ENCODE data around the gene C1orf141.
"Not testable (repeated sequence)": the region's sequence is repeated elsewhere in the genome, so short reads cannot be mapped to it uniquely, and the experiment has no call there.

The C1orf141 gene

DNA sequence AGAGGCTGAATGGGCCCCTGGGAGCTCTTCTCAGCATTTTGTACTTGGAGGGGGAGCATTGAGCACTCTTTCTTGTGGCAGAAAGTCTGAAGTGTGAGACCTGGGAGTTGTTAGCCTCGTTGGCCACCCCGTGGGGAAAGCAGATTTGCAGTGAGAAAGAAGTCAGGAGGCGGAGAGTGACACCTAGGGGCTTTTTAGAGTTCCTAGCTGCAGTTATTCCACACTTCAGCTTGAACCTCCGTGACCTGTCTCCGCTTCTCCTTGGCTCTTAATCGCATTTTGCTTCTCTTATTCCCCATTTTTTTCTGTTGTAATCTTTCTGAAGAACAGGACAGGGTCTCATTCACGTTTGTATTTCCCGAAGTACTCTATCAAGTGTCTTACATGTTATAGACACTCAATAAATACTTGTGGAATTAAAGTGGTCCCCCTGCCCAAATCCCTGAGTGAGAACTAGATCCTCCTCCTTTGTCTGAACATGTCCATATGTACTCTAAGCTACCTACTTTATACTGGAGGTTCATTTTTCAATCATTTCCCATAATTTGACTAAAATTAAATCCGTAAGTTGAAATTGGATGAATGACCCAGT, 14.5 kb upstream of the C1orf141 start:
- DNase-seq (ENCODE audit: low spot score in 2 of 2) (no peak), ATAC-seq (peak; percentile 88)
- H3K4me1 Mint-ChIP-seq, result peaks cover 43% of the 10 kb centered on the region
- H3K36me3 Mint-ChIP-seq, result no peaks in the 10 kb centered on the region
- H3K27ac Mint-ChIP-seq, result no peak overlapping the region
- H3K9me3 Mint-ChIP-seq, result no peaks in the 10 kb centered on the region
- H3K4me3 Mint-ChIP-seq, result no peak overlapping the region

DNA sequence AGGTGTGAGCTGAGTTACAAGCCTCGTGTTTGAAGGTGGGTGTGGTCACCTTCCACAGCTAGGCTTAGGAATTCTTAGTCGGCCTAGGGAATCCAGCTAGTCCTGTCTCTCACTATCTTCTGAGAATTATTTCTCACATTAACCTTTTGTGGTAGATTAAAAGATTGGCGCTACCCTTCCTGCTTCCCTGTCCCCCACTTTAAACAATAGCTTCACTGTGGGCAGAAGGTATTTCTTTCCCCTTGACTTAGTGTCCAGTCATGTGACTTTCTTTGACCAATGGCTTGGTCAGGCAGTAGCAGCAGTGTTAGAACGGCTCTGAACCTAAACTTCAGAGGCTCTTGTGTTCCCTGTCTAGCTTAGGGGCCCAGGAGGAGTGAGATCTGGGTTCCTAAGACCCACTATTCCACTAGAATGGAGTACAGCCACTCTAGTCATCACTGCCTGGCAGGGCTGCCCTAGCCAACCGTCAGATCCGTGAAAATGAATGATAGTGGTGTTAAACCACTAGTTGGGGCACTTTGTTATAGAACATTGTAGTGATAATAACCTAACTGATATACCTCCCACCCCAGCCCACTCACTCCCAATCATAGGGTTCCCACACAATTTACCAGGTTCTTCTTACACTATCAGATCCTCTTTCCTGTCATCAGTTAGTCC, 13.9 kb upstream of the C1orf141 start:
- no peaks in the 10 kb centered on the region for H3K36me3 Mint-ChIP-seq
- no peak overlapping the region for H3K27ac Mint-ChIP-seq
- H3K9me3 Mint-ChIP-seq, result no peaks in the 10 kb centered on the region
- peaks cover 47% of the 10 kb centered on the region for H3K4me1 Mint-ChIP-seq
- DNase-seq (ENCODE audit: low spot score in 2 of 2) (no peak), ATAC-seq (peak; percentile 53)
- H3K4me3 Mint-ChIP-seq, result no peak overlapping the region

- DNase-seq (ENCODE audit: low spot score in 2 of 2); ATAC-seq; H3K9me3 Mint-ChIP-seq; H3K36me3 Mint-ChIP-seq; H3K4me3 Mint-ChIP-seq: not testable (repeated sequence)
- H3K27ac Mint-ChIP-seq, result peak overlapping the region; percentile 66
- H3K4me1 Mint-ChIP-seq, result peaks cover 53% of the 10 kb centered on the region
These were observed 13.2 kb upstream of the C1orf141 start for GRCh38 chr1:67147973-67148372.

- Mint-ChIP-seq H3K9me3 (no peaks in the 10 kb centered on the region), H3K27ac (peak overlapping the region; percentile 73), H3K4me3 (no peak overlapping the region), H3K36me3 (no peaks in the 10 kb centered on the region), H3K4me1 (peaks cover 52% of the 10 kb centered on the region)
- no peak for DNase-seq (ENCODE audit: low spot score in 2 of 2)
- ATAC-seq, result no peak
These were observed 11.8 kb upstream of the C1orf141 start for GRCh38 chr1:67146539-67146938.

GRCh38 chr1:67146101-67146500, 11.3 kb upstream of the C1orf141 start:
- H3K9me3 Mint-ChIP-seq, result no peaks in the 10 kb centered on the region
- peak overlapping the region; percentile 73 for H3K27ac Mint-ChIP-seq
- no peaks in the 10 kb centered on the region for H3K36me3 Mint-ChIP-seq
- peak; percentile 64 for ATAC-seq
- H3K4me3 Mint-ChIP-seq, result no peak overlapping the region
- H3K4me1 Mint-ChIP-seq, result peaks cover 48% of the 10 kb centered on the region
- DNase-seq (ENCODE audit: low spot score in 2 of 2), result no peak

DNA sequence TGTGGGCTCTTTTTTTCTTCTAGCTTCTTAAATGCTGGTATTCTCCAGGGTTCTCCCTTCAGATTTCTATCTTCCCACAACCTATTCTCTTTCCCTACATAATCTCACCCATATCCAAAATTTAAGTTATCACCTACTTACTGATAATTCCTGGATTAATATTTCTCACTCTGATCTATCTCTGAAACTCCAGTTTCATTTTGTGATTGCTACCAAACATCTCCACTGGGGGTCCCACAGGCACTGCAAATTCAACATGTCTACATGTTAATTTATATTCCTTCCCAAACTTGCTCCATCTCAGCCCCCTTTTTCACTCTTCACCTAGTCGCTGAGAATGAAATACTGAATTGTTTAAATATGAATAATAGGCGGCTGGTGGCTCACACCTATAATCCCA, 9.9 kb upstream of the C1orf141 start:
- no peak for ATAC-seq
- Mint-ChIP-seq H3K4me3 (peak overlapping the region; percentile 5), H3K9me3 (no peaks in the 10 kb centered on the region), H3K4me1 (peaks cover 44% of the 10 kb centered on the region), H3K27ac (no peak overlapping the region), H3K36me3 (no peaks in the 10 kb centered on the region)
- DNase-seq (ENCODE audit: low spot score in 2 of 2), result no peak

DNA sequence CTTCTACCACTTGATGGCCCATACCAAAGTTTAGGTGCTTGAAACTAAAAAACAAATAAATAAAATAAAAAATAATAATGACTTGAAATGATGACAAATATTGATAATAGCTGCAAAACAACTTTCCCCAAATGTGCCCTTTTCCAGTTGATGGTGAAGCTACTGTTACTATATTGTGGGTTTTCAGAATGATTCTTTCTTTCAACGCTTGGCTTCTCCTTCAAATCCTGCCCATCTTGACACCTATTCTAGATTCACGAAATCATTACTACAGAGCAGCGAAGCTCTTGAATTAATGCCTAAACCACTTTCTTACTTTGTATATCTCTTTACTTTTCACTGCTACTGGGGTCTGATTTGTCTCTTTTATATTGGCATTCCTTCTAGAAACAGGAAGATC, 9.2 kb upstream of the C1orf141 start:
- Mint-ChIP-seq H3K36me3 (no peaks in the 10 kb centered on the region), H3K4me3 (no peak overlapping the region), H3K4me1 (peaks cover 37% of the 10 kb centered on the region), H3K27ac (no peak overlapping the region), H3K9me3 (no peaks in the 10 kb centered on the region)
- DNase-seq (ENCODE audit: low spot score in 2 of 2), result no peak
- no peak for ATAC-seq

- H3K4me3 Mint-ChIP-seq, result no peak overlapping the region
These were observed 8.2 kb upstream of the C1orf141 start for GRCh38 chr1:67142931-67143330.

DNA sequence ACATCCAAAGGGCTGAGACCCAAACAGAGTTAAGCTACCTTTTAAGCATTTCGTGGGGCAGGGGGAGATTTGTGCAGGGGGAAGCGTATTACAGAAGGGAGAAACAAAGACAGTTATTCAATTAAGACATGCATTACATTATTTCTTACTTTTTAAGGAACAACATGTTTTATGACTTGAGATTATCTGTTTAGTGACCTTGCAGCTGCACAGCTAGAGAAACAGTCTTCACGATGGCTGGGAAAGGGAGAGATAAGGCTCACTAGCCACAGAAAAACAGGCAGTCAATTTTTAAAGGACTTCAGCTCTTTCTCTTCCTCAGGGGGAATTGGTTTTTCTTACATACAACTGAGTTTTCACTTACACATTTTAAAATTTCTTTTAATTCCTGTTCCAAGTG, 7.1 kb upstream of the C1orf141 start:
- not testable (repeated sequence) for ATAC-seq; H3K9me3 Mint-ChIP-seq; H3K27ac Mint-ChIP-seq; H3K36me3 Mint-ChIP-seq; DNase-seq (ENCODE audit: low spot score in 2 of 2); H3K4me3 Mint-ChIP-seq
- H3K4me1 Mint-ChIP-seq, result peaks cover 31% of the 10 kb centered on the region

More at GRCh38 chr1:67142931-67143330, 8.2 kb upstream of the C1orf141 start:
- ATAC-seq (peak; percentile 55), DNase-seq (ENCODE audit: low spot score in 2 of 2) (no peak)
- Mint-ChIP-seq H3K4me1 (peaks cover 33% of the 10 kb centered on the region), H3K36me3 (no peaks in the 10 kb centered on the region), H3K9me3 (no peaks in the 10 kb centered on the region), H3K27ac (no peak overlapping the region)

DNA sequence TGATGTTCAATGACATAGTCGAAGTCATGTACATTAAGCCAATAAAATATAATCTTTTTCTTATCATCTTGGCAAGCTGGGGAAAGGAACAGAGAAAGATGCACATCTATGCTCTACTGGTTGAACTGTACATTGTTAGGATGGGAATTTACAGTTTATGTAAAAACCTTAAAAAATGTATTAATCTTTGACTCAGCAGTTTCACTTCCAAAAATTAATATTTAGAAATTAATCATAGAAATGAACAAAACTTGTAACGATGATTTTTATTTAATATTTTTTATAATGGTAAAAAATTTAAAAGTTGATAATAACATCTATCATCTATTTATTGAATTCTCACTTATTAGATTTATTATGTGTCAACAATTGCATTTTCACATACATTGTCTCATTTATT, 5.7 kb upstream of the C1orf141 start:
- DNase-seq (ENCODE audit: low spot score in 2 of 2), result no peak
- H3K4me1 Mint-ChIP-seq, result peaks cover 21% of the 10 kb centered on the region
- H3K27ac Mint-ChIP-seq, result no peak overlapping the region
- no peak overlapping the region for H3K4me3 Mint-ChIP-seq
- ATAC-seq, result no peak
- H3K36me3 Mint-ChIP-seq, result no peaks in the 10 kb centered on the region
- H3K9me3 Mint-ChIP-seq, result no peaks in the 10 kb centered on the region

GRCh38 chr1:67138813-67139499, 4.2 kb upstream of the C1orf141 start:
- Mint-ChIP-seq H3K4me3 (no peak overlapping the region), H3K27ac (no peak overlapping the region), H3K36me3 (no peaks in the 10 kb centered on the region), H3K4me1 (peaks cover 17% of the 10 kb centered on the region), H3K9me3 (no peaks in the 10 kb centered on the region)
- no peak for DNase-seq (ENCODE audit: low spot score in 2 of 2)
- ATAC-seq, result no peak

DNA sequence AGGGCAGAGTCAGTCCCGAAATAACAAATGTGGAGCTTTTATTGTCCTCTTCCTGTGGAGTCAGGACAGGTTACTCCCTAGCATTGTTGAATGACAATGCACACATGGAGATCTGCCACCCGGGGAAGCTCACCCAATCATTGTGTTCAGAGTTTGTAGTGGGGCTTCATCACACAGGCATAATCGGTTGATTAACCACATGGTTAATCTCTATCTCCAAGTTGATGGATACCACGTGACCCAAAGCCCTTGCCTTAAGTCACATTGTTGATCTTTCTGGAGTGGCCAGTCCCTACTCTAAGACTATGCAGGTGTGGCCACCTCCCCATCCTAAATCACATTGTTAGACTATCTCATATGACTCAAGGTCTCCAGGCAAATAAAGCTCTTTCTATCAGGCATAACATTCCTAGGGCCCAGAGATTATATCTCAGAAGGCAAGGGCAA, 2.6 kb upstream of the C1orf141 start:
- no peaks in the 10 kb centered on the region for H3K9me3 Mint-ChIP-seq
- H3K4me3 Mint-ChIP-seq, result no peak overlapping the region
- no peaks in the 10 kb centered on the region for H3K36me3 Mint-ChIP-seq
- ATAC-seq (no peak), DNase-seq (ENCODE audit: low spot score in 2 of 2) (no peak)
- H3K4me1 Mint-ChIP-seq, result peaks cover 6% of the 10 kb centered on the region
- H3K27ac Mint-ChIP-seq, result no peak overlapping the region

DNA sequence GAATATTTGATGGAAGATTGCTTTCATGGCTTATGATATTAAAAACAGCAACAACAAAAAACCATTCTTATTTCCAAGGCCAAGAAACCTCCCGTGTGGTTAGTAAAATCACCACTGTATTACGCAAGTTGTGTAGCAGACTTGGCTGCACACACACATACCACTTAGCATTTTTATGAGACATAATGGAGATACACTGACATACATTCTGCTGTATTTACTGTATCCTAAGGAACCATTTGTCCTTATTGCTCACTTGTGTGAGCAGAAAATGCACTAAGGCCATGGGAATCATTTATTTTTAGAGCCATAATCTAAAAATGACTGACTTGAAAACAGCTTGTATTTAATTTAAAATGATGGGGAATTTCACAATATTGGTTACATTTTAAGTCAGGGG, 584 bp upstream of the C1orf141 start:
- Mint-ChIP-seq H3K27ac (no peak overlapping the region), H3K4me3 (no peak overlapping the region), H3K4me1 (peaks cover 6% of the 10 kb centered on the region), H3K36me3 (no peaks in the 10 kb centered on the region), H3K9me3 (no peaks in the 10 kb centered on the region)
- ATAC-seq (no peak), DNase-seq (ENCODE audit: low spot score in 2 of 2) (no peak)

DNA sequence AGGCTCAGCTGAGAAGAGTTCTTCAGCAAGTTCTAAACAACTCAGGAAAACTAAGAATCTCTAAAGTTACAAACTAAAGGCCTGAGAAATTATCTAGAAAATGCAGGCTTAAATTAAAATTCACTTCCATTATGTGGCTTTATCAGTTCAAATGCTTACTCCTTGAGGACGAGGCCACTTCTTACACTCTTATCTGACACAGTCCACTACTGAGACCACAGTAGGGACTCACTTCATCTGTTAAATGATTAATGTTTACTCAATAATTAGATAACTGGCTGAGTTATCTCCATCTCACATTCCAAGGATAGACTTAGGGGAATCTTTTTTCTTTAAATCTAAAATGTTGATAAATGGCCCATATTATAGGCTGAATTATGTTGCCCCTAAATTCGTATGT, 1.6 kb downstream of the C1orf141 start:
- no peak for DNase-seq (ENCODE audit: low spot score in 2 of 2)
- no peaks in the 10 kb centered on the region for H3K36me3 Mint-ChIP-seq
- H3K27ac Mint-ChIP-seq, result no peak overlapping the region
- no peak for ATAC-seq
- no peaks in the 10 kb centered on the region for H3K9me3 Mint-ChIP-seq
- H3K4me3 Mint-ChIP-seq, result no peak overlapping the region
- peaks cover 6% of the 10 kb centered on the region for H3K4me1 Mint-ChIP-seq

GRCh38 chr1:67130673-67131072, 4.1 kb downstream of the C1orf141 start:
- peaks cover 6% of the 10 kb centered on the region for H3K4me1 Mint-ChIP-seq

GRCh38 chr1:67126974-67127373, 7.8 kb downstream of the C1orf141 start:
- DNase-seq (ENCODE audit: low spot score in 2 of 2) (no peak), ATAC-seq (no peak)
- H3K4me3 Mint-ChIP-seq, result no peak overlapping the region
- no peaks in the 10 kb centered on the region for H3K36me3 Mint-ChIP-seq
- no peaks in the 10 kb centered on the region for H3K9me3 Mint-ChIP-seq
- no peak overlapping the region for H3K27ac Mint-ChIP-seq
- no peaks in the 10 kb centered on the region for H3K4me1 Mint-ChIP-seq

More at GRCh38 chr1:67130673-67131072, 4.1 kb downstream of the C1orf141 start:
- Mint-ChIP-seq H3K4me3 (no peak overlapping the region), H3K36me3 (no peaks in the 10 kb centered on the region), H3K27ac (no peak overlapping the region), H3K9me3 (no peaks in the 10 kb centered on the region)
- no peak for DNase-seq (ENCODE audit: low spot score in 2 of 2)
- no peak for ATAC-seq
